Breast epithelium (tissue), 4 donors: ENCODE results near the gene NFAT5. TPM values are rescaled to one million over a fixed set of nuclear protein-coding genes. Genes with fewer than 3 reads are reported as not detected.

ENCODE experiments used
- DNase-seq, 2 donors: peaks; one replicate each; pipeline ENCODE4 v3.0.0-alpha.2; 2019; ENCODE audit warnings: low spot score in 2 of 2
- H3K27ac ChIP-seq, 2 donors: fragments of 200-600 bp; sonication (generic) in 1 of 2; one replicate each; pipeline ENCODE4 v1.5.1; 2016 to 2019; ENCODE audit warnings: mild to moderate bottlenecking in 1 of 2
- H3K27me3 ChIP-seq, 2 donors: fragments of 200-600 bp; sonication (generic) in 1 of 2; one replicate each; pipeline versions ENCODE4 v1.5.1 to v1.6.0; 2017 to 2019; ENCODE audit warnings: control low read depth in 1 of 2, mild to moderate bottlenecking in 1 of 2
- H3K36me3 ChIP-seq: fragments of 200-600 bp; one replicate; pipeline ENCODE4 v1.5.1; 2019
- H3K4me1 ChIP-seq, 2 donors: fragments of 200-600 bp; sonication (generic); one replicate each; pipeline ENCODE4 v1.5.1; 2016 to 2019; ENCODE audit warnings: control low read depth in 1 of 2
- H3K4me3 ChIP-seq, 3 donors: fragments of 200-600 bp; sonication (generic); 1 replicate in 2 of 3; 2 replicates in 1 of 3; pipeline ENCODE4 v1.5.1; 2016 to 2019; ENCODE audit warnings: mild to moderate bottlenecking in 3 of 3, moderate library complexity in 2 of 3
- H3K9me3 ChIP-seq, 2 donors: fragments of 200-600 bp; sonication (generic) in 1 of 2; one replicate each; pipeline ENCODE4 v1.5.1; 2016 to 2019; ENCODE audit warnings: control low read depth in 1 of 2
- POLR2A ChIP-seq: fragments of 450-650 bp; IDR thresholded peaks from one replicate; pipeline ENCODE4 v1.6.1; 2016; ENCODE audit warnings: antibody characterized with exemption, mild to moderate bottlenecking, moderate library complexity
- POLR2AphosphoS5 ChIP-seq, 3 donors: sonication (generic); formaldehyde crosslinking; IDR thresholded peaks; one replicate each; pipeline ENCODE4 v1.6.1; 2017; ENCODE audit warnings: antibody characterized with exemption in 3 of 3
- intact Hi-C: fragments of 100-400 bp; cut with DNase I; formaldehyde crosslinking; loops from one replicate; pipeline ENCODE4 v1.15.1; 2023; ENCODE audit warnings: low total_unique reads
- total RNA-seq, 3 donors: library from RNA; depleted of rRNA; stranded (reverse); fragments of >200 nt; gene quantifications; one replicate each; pipeline ENCODE4 v1.1.0, GENCODE V29; 2016
- TF ChIP-seq, protein P1 (sequence below), 3 donors: fragments of 450-650 bp; IDR thresholded peaks; one replicate each; pipeline ENCODE4 v1.5.1; 2016 to 2017; ENCODE audit warnings: antibody characterized with exemption in 3 of 3, mild to moderate bottlenecking in 3 of 3, moderate library complexity in 3 of 3

Gene NFAT5
- total RNA-seq, 3 donors from 2014 or later: 57.3 to 88.3 (median 63.3) TPM

DNA sequence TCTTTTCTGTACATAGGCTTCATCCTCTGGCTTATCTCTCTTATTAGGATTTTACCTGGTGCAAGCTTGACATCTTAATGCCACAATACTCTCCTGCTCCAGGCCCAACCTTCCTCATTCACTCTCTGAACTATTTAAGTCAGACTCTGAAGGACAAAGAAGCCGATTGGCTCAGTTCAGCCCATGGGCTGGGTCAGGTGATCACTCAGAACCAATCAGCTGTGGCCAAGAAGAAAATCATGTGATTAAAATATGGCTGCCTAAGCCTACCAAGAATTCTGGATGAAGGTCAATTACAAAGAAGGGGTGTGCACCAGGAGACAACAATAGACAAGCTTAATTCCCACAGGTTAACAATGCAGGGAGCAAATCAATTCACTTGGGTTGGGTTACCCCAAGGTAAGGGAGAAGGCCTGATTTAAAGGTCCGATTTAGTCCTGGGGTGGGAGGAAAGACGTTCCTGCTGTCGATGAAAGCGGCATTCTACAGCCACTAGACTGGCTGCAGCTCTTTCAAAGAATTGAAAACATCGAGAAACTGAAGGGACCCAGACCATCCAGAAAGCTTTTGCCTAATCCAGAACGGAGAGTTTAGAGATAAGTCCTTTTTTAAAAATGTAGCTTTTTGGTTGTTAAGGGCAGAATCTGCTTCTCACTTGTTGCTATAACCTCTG, 42.9 kb upstream of the NFAT5 start:
- Histone ChIP-seq H3K4me1 (no peaks in the 10 kb centered on the region), H3K27me3 (no peaks in the 10 kb centered on the region), H3K36me3 (no peaks in the 10 kb centered on the region), H3K4me3 (no peak overlapping the region), H3K27ac (no peak overlapping the region), H3K9me3 (no peaks in the 10 kb centered on the region)
- intact Hi-C loops: no loop called here
- no peak for DNase-seq
- TF ChIP-seq POLR2A (no peak), POLR2AphosphoS5 (IDR thresholded peaks at IDR 0.05) (no peak)
- TF ChIP-seq, protein P1, sequence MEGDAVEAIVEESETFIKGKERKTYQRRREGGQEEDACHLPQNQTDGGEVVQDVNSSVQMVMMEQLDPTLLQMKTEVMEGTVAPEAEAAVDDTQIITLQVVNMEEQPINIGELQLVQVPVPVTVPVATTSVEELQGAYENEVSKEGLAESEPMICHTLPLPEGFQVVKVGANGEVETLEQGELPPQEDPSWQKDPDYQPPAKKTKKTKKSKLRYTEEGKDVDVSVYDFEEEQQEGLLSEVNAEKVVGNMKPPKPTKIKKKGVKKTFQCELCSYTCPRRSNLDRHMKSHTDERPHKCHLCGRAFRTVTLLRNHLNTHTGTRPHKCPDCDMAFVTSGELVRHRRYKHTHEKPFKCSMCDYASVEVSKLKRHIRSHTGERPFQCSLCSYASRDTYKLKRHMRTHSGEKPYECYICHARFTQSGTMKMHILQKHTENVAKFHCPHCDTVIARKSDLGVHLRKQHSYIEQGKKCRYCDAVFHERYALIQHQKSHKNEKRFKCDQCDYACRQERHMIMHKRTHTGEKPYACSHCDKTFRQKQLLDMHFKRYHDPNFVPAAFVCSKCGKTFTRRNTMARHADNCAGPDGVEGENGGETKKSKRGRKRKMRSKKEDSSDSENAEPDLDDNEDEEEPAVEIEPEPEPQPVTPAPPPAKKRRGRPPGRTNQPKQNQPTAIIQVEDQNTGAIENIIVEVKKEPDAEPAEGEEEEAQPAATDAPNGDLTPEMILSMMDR (IDR thresholded peaks at IDR 0.05): no peak

DNA sequence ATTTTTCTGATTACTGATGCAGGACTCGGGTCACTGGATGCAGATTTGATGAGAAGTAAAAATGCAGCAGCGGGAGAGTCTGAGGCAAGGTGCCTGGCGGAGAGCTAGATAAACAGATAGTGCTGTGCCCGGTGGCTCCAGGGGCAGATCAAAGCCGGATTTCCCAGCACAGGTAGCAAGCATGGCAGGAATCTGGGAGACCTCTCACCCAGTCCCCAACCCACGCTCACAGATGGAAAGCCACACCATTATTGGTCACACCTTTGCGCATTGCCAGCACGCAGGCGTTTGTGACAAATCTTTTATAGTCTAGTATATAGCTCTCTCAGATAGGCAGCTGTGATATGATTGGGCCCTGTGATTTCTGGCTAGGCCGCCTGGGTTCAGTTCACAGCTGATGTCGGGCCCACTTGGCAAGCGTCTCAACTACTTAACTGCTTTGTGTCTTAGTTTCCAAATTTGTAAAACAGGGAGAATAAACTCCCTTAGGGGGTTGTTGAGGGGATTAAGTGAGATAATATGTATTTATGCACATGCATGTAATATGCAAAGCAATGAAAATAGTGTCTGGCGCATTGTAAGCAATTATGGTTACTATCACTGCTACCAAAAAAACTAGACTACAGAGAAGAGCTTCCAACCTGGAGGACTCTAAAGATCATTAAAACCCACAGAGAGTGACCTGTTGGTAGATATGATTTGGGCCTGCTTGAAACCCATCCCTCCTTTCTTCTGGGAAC, 42.0 kb upstream of the NFAT5 start:
- no peaks in the 10 kb centered on the region for H3K36me3 ChIP-seq
- no peak overlapping the region for H3K4me3 ChIP-seq
- H3K27ac ChIP-seq: no peak overlapping the region
- DNase-seq: no peak
- H3K9me3 ChIP-seq: no peaks in the 10 kb centered on the region
- TF ChIP-seq POLR2A: no peak
- TF ChIP-seq, protein P1 (IDR thresholded peaks at IDR 0.05): no peak
- no peak for TF ChIP-seq POLR2AphosphoS5 (IDR thresholded peaks at IDR 0.05)
- H3K4me1 ChIP-seq: no peaks in the 10 kb centered on the region
- intact Hi-C loops: no loop called here
- H3K27me3 ChIP-seq: no peaks in the 10 kb centered on the region

GRCh38 chr16:69526831-69527655, 38.7 kb upstream of the NFAT5 start:
- no peaks in the 10 kb centered on the region for H3K36me3 ChIP-seq
- no peak overlapping the region for H3K27ac ChIP-seq
- TF ChIP-seq, protein P1 (IDR thresholded peaks at IDR 0.05): no peak
- TF ChIP-seq POLR2A (no peak), POLR2AphosphoS5 (IDR thresholded peaks at IDR 0.05) (no peak)
- DNase-seq: no peak
- no peaks in the 10 kb centered on the region for H3K9me3 ChIP-seq
- intact Hi-C loops: no loop called here
- H3K4me1 ChIP-seq: peaks cover 0 to 3% of the 10 kb centered on the region in 2 donors
- H3K4me3 ChIP-seq: no peak overlapping the region
- H3K27me3 ChIP-seq: no peaks in the 10 kb centered on the region

- H3K4me3 ChIP-seq: no peak overlapping the region
- DNase-seq: no peak
- no peaks in the 10 kb centered on the region for H3K27me3 ChIP-seq
- TF ChIP-seq POLR2AphosphoS5 (IDR thresholded peaks at IDR 0.05): no peak
- no peaks in the 10 kb centered on the region for H3K36me3 ChIP-seq
- H3K4me1 ChIP-seq: peaks cover 0 to 3% of the 10 kb centered on the region in 2 donors
- intact Hi-C loops: no loop called here
- no peaks in the 10 kb centered on the region for H3K9me3 ChIP-seq
- H3K27ac ChIP-seq: no peak overlapping the region
Measured at GRCh38 chr16:69531988-69532387, 33.8 kb upstream of the NFAT5 start.

DNA sequence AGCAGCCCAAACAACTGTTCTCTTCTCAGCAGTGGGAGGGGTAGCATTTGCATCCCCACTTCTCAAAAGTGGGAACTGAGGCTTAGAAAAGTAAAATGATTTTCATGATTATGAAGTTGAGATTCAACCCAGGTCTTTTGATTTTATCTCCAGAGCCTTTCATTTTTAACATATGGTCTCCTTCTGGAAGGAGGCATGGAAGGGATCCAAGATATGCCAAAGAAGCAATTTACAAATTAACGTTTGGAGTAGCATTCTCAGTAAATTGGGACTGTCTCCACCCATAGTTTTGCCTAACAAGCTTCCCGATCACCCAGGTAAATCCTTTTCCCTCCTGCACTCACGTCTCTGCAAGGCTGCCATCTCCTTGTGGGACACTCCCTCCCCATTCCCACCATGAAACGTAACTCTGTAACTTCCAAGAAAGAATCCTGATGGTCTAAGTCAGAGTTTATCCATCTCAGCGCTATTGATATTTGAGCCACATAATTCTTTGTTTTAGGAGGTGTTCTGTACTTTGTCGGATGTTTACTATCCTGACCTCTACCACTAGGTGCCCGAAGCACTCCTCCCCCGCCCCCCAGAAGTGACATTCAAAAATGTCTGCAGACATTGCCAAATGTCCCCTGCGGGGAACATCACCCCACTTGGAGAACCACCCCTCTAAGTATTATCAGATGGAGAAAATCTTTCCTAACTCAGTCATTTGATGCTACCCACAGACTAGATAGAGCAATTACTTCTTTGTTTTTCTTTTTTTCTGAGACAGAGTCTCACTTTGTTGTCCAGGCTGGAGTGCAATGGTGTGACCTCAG, 32.9 kb upstream of the NFAT5 start:
- H3K27ac ChIP-seq: no peak overlapping the region
- no peaks in the 10 kb centered on the region for H3K9me3 ChIP-seq
- no peaks in the 10 kb centered on the region for H3K27me3 ChIP-seq
- no peaks in the 10 kb centered on the region for H3K36me3 ChIP-seq
- no peak overlapping the region for H3K4me3 ChIP-seq
- no peak for DNase-seq
- H3K4me1 ChIP-seq: peaks cover 0 to 3% of the 10 kb centered on the region in 2 donors
- no peak for TF ChIP-seq POLR2A
- TF ChIP-seq POLR2AphosphoS5 (IDR thresholded peaks at IDR 0.05): no peak
- TF ChIP-seq, protein P1 (IDR thresholded peaks at IDR 0.05): no peak
- intact Hi-C loops: no loop called here
